Raji (cell line): ENCODE results near the gene TST.

Experiments used
- POLR2A ChIP-seq: IDR thresholded peaks from 2 replicates; pipeline ENCODE4 v1.6.1; 2011; ENCODE audit warnings: low read depth, low read length, control low read depth; ENCODE audit not compliant: insufficient read depth

Gene TST

GRCh38 chr22:37044634-37045625 lies 25.7 kb upstream of the TST start:
- no peak for TF ChIP-seq POLR2A

- no peak for TF ChIP-seq POLR2A
These were observed 24.7 kb upstream of the TST start for GRCh38 chr22:37043828-37044538.

- no peak for TF ChIP-seq POLR2A
These were observed 24.1 kb upstream of the TST start for GRCh38 chr22:37043209-37043827.

GRCh38 chr22:37039466-37039865 lies 20.2 kb upstream of the TST start:
- TF ChIP-seq POLR2A = no peak

GRCh38 chr22:37037669-37038068 lies 18.4 kb upstream of the TST start:
- TF ChIP-seq POLR2A = no peak

GRCh38 chr22:37036655-37037377 lies 17.6 kb upstream of the TST start:
- TF ChIP-seq POLR2A = no peak

- TF ChIP-seq POLR2A = no peak
These were observed 14.6 kb upstream of the TST start for GRCh38 chr22:37033605-37034430.

- TF ChIP-seq POLR2A = no peak
These were observed 13.6 kb upstream of the TST start for GRCh38 chr22:37032535-37033460.

- no peak for TF ChIP-seq POLR2A
These were observed 12.9 kb upstream of the TST start for GRCh38 chr22:37032134-37032534.

GRCh38 chr22:37030560-37031281 lies 11.5 kb upstream of the TST start:
- TF ChIP-seq POLR2A = no peak

GRCh38 chr22:37028692-37029674 lies 9.7 kb upstream of the TST start:
- no peak for TF ChIP-seq POLR2A
